ENCODE measurements around the gene KCNH1.

DNA sequence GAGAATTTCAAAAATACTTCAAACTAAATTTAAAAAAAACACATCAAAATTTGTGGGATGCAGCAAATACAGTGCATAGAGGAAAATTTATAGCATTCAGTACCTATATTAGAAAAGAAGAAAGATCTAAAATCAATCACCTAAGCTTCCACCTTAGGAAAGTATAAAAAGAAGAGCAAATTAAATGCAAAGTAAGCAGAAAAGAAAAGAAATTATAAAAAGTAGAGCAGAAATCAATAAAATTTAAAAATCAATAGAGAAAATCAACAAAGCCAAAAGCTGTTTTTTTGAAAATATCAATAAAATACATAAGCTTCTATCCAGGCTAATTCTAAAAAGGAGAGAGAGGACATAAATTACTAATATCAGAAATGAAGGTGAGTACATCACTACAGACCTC, 255.4 kb downstream of the KCNH1 start:
- TF ChIP-seq, protein P1, sequence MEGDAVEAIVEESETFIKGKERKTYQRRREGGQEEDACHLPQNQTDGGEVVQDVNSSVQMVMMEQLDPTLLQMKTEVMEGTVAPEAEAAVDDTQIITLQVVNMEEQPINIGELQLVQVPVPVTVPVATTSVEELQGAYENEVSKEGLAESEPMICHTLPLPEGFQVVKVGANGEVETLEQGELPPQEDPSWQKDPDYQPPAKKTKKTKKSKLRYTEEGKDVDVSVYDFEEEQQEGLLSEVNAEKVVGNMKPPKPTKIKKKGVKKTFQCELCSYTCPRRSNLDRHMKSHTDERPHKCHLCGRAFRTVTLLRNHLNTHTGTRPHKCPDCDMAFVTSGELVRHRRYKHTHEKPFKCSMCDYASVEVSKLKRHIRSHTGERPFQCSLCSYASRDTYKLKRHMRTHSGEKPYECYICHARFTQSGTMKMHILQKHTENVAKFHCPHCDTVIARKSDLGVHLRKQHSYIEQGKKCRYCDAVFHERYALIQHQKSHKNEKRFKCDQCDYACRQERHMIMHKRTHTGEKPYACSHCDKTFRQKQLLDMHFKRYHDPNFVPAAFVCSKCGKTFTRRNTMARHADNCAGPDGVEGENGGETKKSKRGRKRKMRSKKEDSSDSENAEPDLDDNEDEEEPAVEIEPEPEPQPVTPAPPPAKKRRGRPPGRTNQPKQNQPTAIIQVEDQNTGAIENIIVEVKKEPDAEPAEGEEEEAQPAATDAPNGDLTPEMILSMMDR (IDR thresholded peaks at IDR 0.05; ENCODE audit: low read depth, low read length), result no peak
- TF ChIP-seq POLR2A (IDR thresholded peaks at IDR 0.05; ENCODE audit: extremely low read depth, insufficient read length), result no peak
- TF ChIP-seq, protein P2, sequence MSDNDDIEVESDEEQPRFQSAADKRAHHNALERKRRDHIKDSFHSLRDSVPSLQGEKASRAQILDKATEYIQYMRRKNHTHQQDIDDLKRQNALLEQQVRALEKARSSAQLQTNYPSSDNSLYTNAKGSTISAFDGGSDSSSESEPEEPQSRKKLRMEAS (IDR thresholded peaks at IDR 0.05; ENCODE audit: low read depth, low read length), result no peak
